K562 (cell line): ENCODE data around the gene ZBED4. TPM values are rescaled to one million over a fixed set of nuclear protein-coding genes. Genes with fewer than 3 reads are reported as not detected.

Experiments
- ATAC-seq: fragments of 200-7000 bp; cut with Tn5 transposase; 3 replicates; pipeline ENCODE4 v1.9.1; 2020; ENCODE audit warnings: moderate library complexity
- BruUV-seq: library from RNA; stranded (reverse); fragments of 400-500 nt; replicated peaks from 2 replicates; lab custom pipeline; 2021; lab: Mats Ljungman, UMichigan
- CTCF ChIA-PET: fragments of 300-600 bp; formaldehyde crosslinking; extraction: SDS; loops from one replicate; lab custom pipeline; 2021; ENCODE audit warnings: low intra/inter-chr PET ratio; lab: Yijun Ruan, JAX
- POLR2A ChIA-PET: fragments of 300-600, 350-650 bp; sonication (Branson Sonifier 250); formaldehyde crosslinking; extraction: SDS; loops from one replicate; lab custom pipeline; 2021; ENCODE audit warnings: antibody characterized with exemption, inconsistent platforms; lab: Yijun Ruan, JAX
- DNase-seq, 4 experiments: peaks; one replicate each; pipeline versions ENCODE4 v3.0.0 to v3.0.0-alpha.2; 2011 to 2018; ENCODE audit warnings: low spot score in 3 of 4, mixed read lengths in 3 of 4; ENCODE audit errors: extremely low read depth in 1 of 4
- FAIRE-seq: peaks from 2 replicates; lab custom pipeline; 2011; peaks lifted over from hg19 to GRCh38; lab: Jason Lieb, UNC
- H2AFZ ChIP-seq: 2 replicates; pipeline ENCODE4 v1.6.0; 2011; ENCODE audit warnings: low read depth, low read length, control low read depth, inconsistent platforms
- H3K27ac ChIP-seq: fragments of 200-600 bp; 3 replicates; pipeline ENCODE4 v1.8.0; 2011; ENCODE audit warnings: low read depth, mild to moderate bottlenecking, control low read depth, inconsistent platforms, low read length, moderate library complexity, mixed read lengths; ENCODE audit errors: extremely low read depth
- H3K27me3 ChIP-seq, 2 experiments: fragments of 300-600 bp in 1 of 2; 2 replicates in 1 of 2; 3 replicates in 1 of 2; pipeline versions ENCODE4 v1.6.0 to v1.8.0; 2011; ENCODE audit warnings: inconsistent platforms in 2 of 2, low read length in 2 of 2, mild to moderate bottlenecking in 1 of 2, mixed read lengths in 1 of 2, moderate library complexity in 1 of 2; ENCODE audit not compliant: control insufficient read depth in 2 of 2, insufficient read depth in 2 of 2
- H3K36me3 ChIP-seq: fragments of 300-600 bp; 3 replicates; pipeline ENCODE4 v1.8.0; 2011; ENCODE audit warnings: mild to moderate bottlenecking, low read length, inconsistent platforms; ENCODE audit not compliant: control insufficient read depth, insufficient read depth
- H3K4me1 ChIP-seq, 2 experiments: fragments of 200-600 bp in 1 of 2; replicated peaks in 1 of 2; 2 replicates in 1 of 2; 3 replicates in 1 of 2; pipeline versions ENCODE4 v1.5.1 to v1.8.0; 2011; ENCODE audit warnings: inconsistent platforms in 2 of 2, low read length in 2 of 2, mild to moderate bottlenecking in 1 of 2, mixed read lengths in 1 of 2, moderate library complexity in 1 of 2; ENCODE audit not compliant: control insufficient read depth in 2 of 2, insufficient read depth in 2 of 2
- H3K4me2 ChIP-seq: 2 replicates; pipeline ENCODE4 v1.6.1; 2011; ENCODE audit warnings: low read length, control low read depth, inconsistent platforms, mixed read lengths; ENCODE audit not compliant: insufficient read depth
- H3K4me3 ChIP-seq: fragments of 200-600 bp; sonication (generic), shearing (Covaris generic); 2 replicates; pipeline ENCODE4 v1.5.1; 2016; ENCODE audit warnings: control low read depth, inconsistent platforms
- H3K79me2 ChIP-seq: fragments of 200-600 bp; 3 replicates; pipeline ENCODE4 v1.8.0; 2011; ENCODE audit warnings: low read length, inconsistent platforms; ENCODE audit not compliant: control insufficient read depth, insufficient read depth
- H3K9ac ChIP-seq, 2 experiments: 2 replicates each; pipeline versions ENCODE4 v1.6.0 to v1.6.1; 2011; ENCODE audit warnings: low read depth in 2 of 2, low read length in 2 of 2, control low read depth in 1 of 2, inconsistent platforms in 1 of 2, mild to moderate bottlenecking in 1 of 2, mixed read lengths in 1 of 2; ENCODE audit not compliant: insufficient read depth in 1 of 2
- H3K9me1 ChIP-seq: one replicate; pipeline ENCODE4 v1.6.0; 2011; ENCODE audit warnings: inconsistent platforms, mild to moderate bottlenecking, low read length, moderate library complexity; ENCODE audit not compliant: control insufficient read depth, insufficient read depth
- H3K9me3 ChIP-seq: replicated peaks from 2 replicates; pipeline ENCODE4 v1.5.1; 2011; ENCODE audit warnings: low read depth, low read length, inconsistent platforms; ENCODE audit not compliant: control insufficient read depth, insufficient read depth
- H4K20me1 ChIP-seq: replicated peaks from 2 replicates; pipeline ENCODE4 v1.6.1; 2011; ENCODE audit warnings: low read length, inconsistent platforms, mixed read lengths; ENCODE audit not compliant: control insufficient read depth, insufficient read depth
- BCOR ChIP-seq: fragments of 450-650 bp; IDR thresholded peaks from 2 replicates; pipeline ENCODE4 v1.6.1; 2016
- CHAMP1 ChIP-seq: fragments of 450-650 bp; IDR thresholded peaks from 2 replicates; pipeline ENCODE4 v1.6.1; 2016; ENCODE audit warnings: mild to moderate bottlenecking
- DACH1 ChIP-seq: fragments of 450-650 bp; IDR thresholded peaks from 2 replicates; pipeline ENCODE4 v1.6.1; 2018; ENCODE audit not compliant: partially characterized antibody
- DIDO1 ChIP-seq: fragments of 450-650 bp; IDR thresholded peaks from 2 replicates; pipeline ENCODE4 v1.6.1; 2016; ENCODE audit warnings: low read depth, missing biosample characterization, missing genetic modification characterization
- FUS ChIP-seq: fragments of 200-400 bp; formaldehyde crosslinking; optimal IDR thresholded peaks from 2 replicates; pipeline ENCODE3; 2017; ENCODE audit warnings: low read depth, low read length
- HDAC3 ChIP-seq: fragments of 450-650 bp; IDR thresholded peaks from 2 replicates; pipeline ENCODE4 v1.6.1; 2018; ENCODE audit warnings: borderline replicate concordance, mild to moderate bottlenecking, moderate library complexity; ENCODE audit not compliant: partially characterized antibody
- ID3 ChIP-seq, 2 experiments: fragments of 250-450 bp in 1 of 2; fragments of 450-650 bp in 1 of 2; sonication (Bioruptor Pico) in 1 of 2; IDR thresholded peaks; 2 replicates each; pipeline versions ENCODE4 v1.6.1 to v1.8.0; 2016 to 2021; ENCODE audit warnings: mild to moderate bottlenecking in 2 of 2, moderate library complexity in 2 of 2, missing compliant biosample characterization in 1 of 2, missing genetic modification characterization in 1 of 2
- KAT8 ChIP-seq: fragments of 450-650 bp; IDR thresholded peaks from 2 replicates; pipeline ENCODE4 v1.6.1; 2016; ENCODE audit warnings: low read depth, mild to moderate bottlenecking
- MBD1 ChIP-seq: fragments of 250-450 bp; sonication (Bioruptor Pico); IDR thresholded peaks from 2 replicates; pipeline ENCODE4 v1.8.0; 2022; ENCODE audit warnings: inconsistent platforms
- TEAD2 ChIP-seq: fragments of 450-650 bp; IDR thresholded peaks from 2 replicates; pipeline ENCODE4 v1.6.1; 2016; ENCODE audit warnings: missing genetic modification characterization, control low read depth, missing compliant biosample characterization
- TFE3 ChIP-seq: fragments of 450-650 bp; formaldehyde crosslinking; IDR thresholded peaks from 2 replicates; pipeline ENCODE4 v1.4.0; 2020; ENCODE audit warnings: mild to moderate bottlenecking, mixed read lengths
- ZBTB7A ChIP-seq: IDR thresholded peaks from 2 replicates; pipeline ENCODE4 v1.6.1; 2011; ENCODE audit warnings: low read depth, mild to moderate bottlenecking, low read length, moderate library complexity, borderline replicate concordance; ENCODE audit not compliant: control insufficient read depth
- ZNF3 ChIP-seq: fragments of 250-450 bp; sonication (Bioruptor Pico); IDR thresholded peaks from 2 replicates; pipeline ENCODE4 v1.5.0; 2021; ENCODE audit warnings: mild to moderate bottlenecking, moderate library complexity
- WGBS: fragments of 100-300 bp; shearing (Covaris generic); methylation state at CpG from one replicate; pipeline ENCODE4 v1.1.6; 2016; ENCODE audit warnings: low coverage, mixed read lengths; ENCODE audit not compliant: insufficient coverage; ENCODE audit errors: missing lambda C conversion rate; 5-methylcytosine and 5-hydroxymethylcytosine counted together
- in situ Hi-C: fragments of 300-500 bp; cut with MboI; formaldehyde crosslinking; loops from 4 replicates; pipeline ENCODE4 v1.15.0; 2018; ENCODE audit warnings: inconsistent platforms, mixed read lengths
- intact Hi-C: fragments of 100-400 bp; cut with micrococcal nuclease; formaldehyde crosslinking; loops from 2 replicates; pipeline ENCODE4 v1.14.2; 2022
- polyA plus RNA-seq, 8 experiments: library from polyadenylated mRNA; depleted of rRNA in 4 of 8; stranded (reverse) in 5 of 8; unstranded in 3 of 8; fragments of >200 nt; fragmentation: Nextera tagmentation in 2 of 8; fragmentation: Illumina TruSeq in 1 of 8; extraction: Ambion mirVana in 2 of 8; extraction: Trizol in 1 of 8; gene quantifications; 2 replicates each; pipeline versions ENCODE4 v1.2.1 to v1.2.3, GENCODE V29; 2011 to 2014; ENCODE audit warnings: inconsistent platforms in 1 of 8, missing spikeins in 1 of 8
- total RNA-seq, 7 experiments: library from RNA; depleted of rRNA in 6 of 7; stranded (reverse); fragments of >200 nt in 6 of 7; fragmentation: Illumina TruSeq in 2 of 7; extraction: Trizol in 2 of 7; gene quantifications; 2 replicates each; pipeline versions ENCODE4 v1.2.1 to v1.2.3, GENCODE V29; 2011 to 2021; ENCODE audit warnings: low replicate concordance in 1 of 7

Gene ZBED4
- total and polyA plus RNA-seq, 9 of the 15 experiments (the other 6 are each of a cell fraction or from before 2014, with no cell fraction given), result 1.5 to 16.8 (median 7.4) TPM

GRCh38 chr22:49827853-49828598 lies 25.6 kb upstream of the ZBED4 start, which contains the start of gene BRD1 (continued):
- peak; percentile 47; the same call in 1 of the 2 replicates for TF ChIP-seq ZBTB7A
- TF ChIP-seq BCOR, result no peak
- no peak for TF ChIP-seq ID3 (CRISPR knock-in tag; IDR thresholded peaks at IDR 0.05)
- TF ChIP-seq ID3 (tag; IDR thresholded peaks at IDR 0.05), result no peak
- no peak for TF ChIP-seq MBD1 (CRISPR knock-in tag)
- TF ChIP-seq, all 486 proteins: peak for 13

- DNase-seq (no peak), FAIRE-seq (no peak), ATAC-seq (no peak)
- Histone ChIP-seq H3K9me3 (no peaks in the 10 kb centered on the region), H3K4me3 (no peak overlapping the region), H3K27me3 (peaks cover 2 to 10% of the 10 kb centered on the region in 2 experiments; a peak in 2 of 5 replicates), H3K27ac (no peak overlapping the region), H3K9me1 (no peaks in the 10 kb centered on the region), H4K20me1 (peaks cover 18% of the 10 kb centered on the region; the same call in 1 of the 2 replicates), H3K9ac (no peak overlapping the region), H2AFZ (no peak overlapping the region), H3K79me2 (peaks cover 36% of the 10 kb centered on the region), H3K36me3 (peaks cover 22% of the 10 kb centered on the region; the same call in 2 of the 3 replicates), H3K4me2 (no peak overlapping the region), H3K4me1 (peaks cover 7 to 47% of the 10 kb centered on the region in 2 experiments; a peak in 4 of 5 replicates)
- BruUV-seq, result no TSS peak
- 78% methylated on average over 6 of the region's 14 CpGs for WGBS
- ChIA-PET POLR2A (no interaction called here), CTCF (no interaction called here)
- in situ Hi-C loops (loop anchor here (10.0 kb wide), 1 partner anchor 86 kb away; the partner anchor contains the start of genes ALG12 and CRELD2), intact Hi-C loops (no loop called here)
- TF ChIP-seq CHAMP1 (no peak), HDAC3 (no peak), KAT8 (no peak), TEAD2 (tag) (no peak), DIDO1 (tag) (no peak), ZNF3 (no peak), TFE3 (CRISPR knock-in tag) (no peak), FUS (no peak), DACH1 (no peak)
Observed at GRCh38 chr22:49828599-49828965, 25.1 kb upstream of the ZBED4 start.
